ENCODE data around the gene MYBPC1.

- TF ChIP-seq POLR2A (IDR thresholded peaks at IDR 0.05; ENCODE audit: low read length) = no peak
- TF ChIP-seq GATA1 (IDR thresholded peaks at IDR 0.05; ENCODE audit: low read depth, low read length) = no peak
Measured at GRCh38 chr12:101655393-101655792, 60.6 kb downstream of the MYBPC1 start.

Data from erythroblast (primary cell).